OCI-LY1 (cell line): ENCODE data around the gene ATXN1.

Experiments
- H2AFZ ChIP-seq: fragments of 200-600 bp; sonication (generic), shearing (Covaris generic); 2 replicates; pipeline ENCODE4 v1.6.0; 2014; ENCODE audit warnings: antibody characterized with exemption, mild to moderate bottlenecking, low read length
- H3F3A ChIP-seq: fragments of 200-600 bp; sonication (generic), shearing (Covaris generic); 2 replicates; pipeline ENCODE4 v1.6.0; 2014; ENCODE audit warnings: mild to moderate bottlenecking, antibody characterized with exemption, low read length, moderate library complexity; ENCODE audit not compliant: insufficient read depth
- H3K27ac ChIP-seq: fragments of 200-600 bp; sonication (generic); 2 replicates; pipeline ENCODE4 v1.5.1; 2014; ENCODE audit warnings: low read length, mixed run types, mild to moderate bottlenecking, low read depth; ENCODE audit not compliant: poor library complexity, severe bottlenecking
- H3K27me3 ChIP-seq: fragments of 200-600 bp; sonication (generic); 2 replicates; pipeline ENCODE4 v1.6.0; 2014; ENCODE audit warnings: antibody characterized with exemption, mild to moderate bottlenecking, low read length, moderate library complexity; ENCODE audit not compliant: insufficient read depth
- H3K36me3 ChIP-seq: fragments of 200-600 bp; sonication (generic); 2 replicates; pipeline ENCODE4 v1.6.1; 2014; ENCODE audit warnings: mild to moderate bottlenecking, antibody characterized with exemption, low read length, moderate library complexity, mixed read lengths; ENCODE audit not compliant: insufficient read depth
- H3K4me1 ChIP-seq: fragments of 200-600 bp; sonication (generic); 2 replicates; pipeline ENCODE4 v1.5.1; 2014; ENCODE audit warnings: mild to moderate bottlenecking, low read length, moderate library complexity; ENCODE audit not compliant: insufficient read depth, severe bottlenecking
- H3K4me2 ChIP-seq: fragments of 200-600 bp; sonication (generic), shearing (Covaris generic); 2 replicates; pipeline ENCODE4 v1.6.1; 2014; ENCODE audit warnings: low read length
- H3K4me3 ChIP-seq: fragments of 200-600 bp; sonication (generic); 2 replicates; pipeline ENCODE4 v1.5.1; 2014; ENCODE audit warnings: low read length, low read depth, mild to moderate bottlenecking, mixed read lengths; ENCODE audit not compliant: poor library complexity, severe bottlenecking
- H3K79me2 ChIP-seq: fragments of 200-600 bp; shearing (Covaris generic); 2 replicates; pipeline ENCODE4 v1.6.1; 2016; ENCODE audit warnings: mixed run types, low read length, mixed read lengths; ENCODE audit not compliant: insufficient read depth
- H3K9ac ChIP-seq: fragments of 200-600 bp; sonication (generic), shearing (Covaris generic); 2 replicates; pipeline ENCODE4 v1.6.1; 2014; ENCODE audit warnings: mild to moderate bottlenecking, low read length, mixed read lengths
- H3K9me2 ChIP-seq: fragments of 200-600 bp; sonication (generic), shearing (Covaris generic); 2 replicates; pipeline ENCODE4 v1.6.1; 2014; ENCODE audit warnings: low read depth, mild to moderate bottlenecking, low read length, mixed read lengths
- H3K9me3 ChIP-seq: fragments of 200-600 bp; shearing (Covaris generic); 2 replicates; pipeline ENCODE4 v1.6.1; 2014; ENCODE audit warnings: low read length, mixed read lengths
- H4K20me1 ChIP-seq: fragments of 200-600 bp; sonication (generic), shearing (Covaris generic); 2 replicates; pipeline ENCODE4 v1.6.0; 2016; ENCODE audit warnings: mild to moderate bottlenecking, low read length; ENCODE audit not compliant: insufficient read depth
- EZH2 ChIP-seq: fragments of 200-600 bp; sonication (generic), shearing (Covaris generic); IDR thresholded peaks from 2 replicates; pipeline ENCODE4 v1.8.0; 2017; ENCODE audit warnings: borderline replicate concordance, mixed run types, mild to moderate bottlenecking, antibody characterized with exemption, low read length, moderate library complexity, mixed read lengths
- TF ChIP-seq, protein P1 (sequence below): fragments of 200-600 bp; sonication (generic), shearing (Covaris generic); IDR thresholded peaks from 2 replicates; pipeline ENCODE4 v1.5.1; 2017; ENCODE audit warnings: mild to moderate bottlenecking, antibody characterized with exemption, low read length, moderate library complexity, mixed read lengths

The ATXN1 gene

DNA sequence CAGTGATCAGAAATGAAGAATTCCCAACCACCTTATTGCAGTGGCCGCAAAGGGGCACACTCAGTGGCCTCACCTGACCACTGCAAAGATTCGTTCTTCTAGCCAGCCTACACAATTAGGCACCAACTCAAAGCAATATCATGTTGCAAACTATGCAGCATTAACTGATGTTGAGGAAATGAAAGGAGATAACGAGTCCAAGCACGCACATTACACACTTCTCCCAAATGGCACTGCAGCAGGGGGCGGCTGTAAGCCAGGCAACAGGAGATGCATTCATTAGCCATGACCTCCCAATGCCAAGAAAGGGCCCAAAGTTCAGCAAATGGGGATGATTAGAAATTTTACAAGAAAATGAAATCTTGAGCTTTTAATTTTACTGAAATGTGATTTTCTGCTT lies 39.3 kb downstream of the ATXN1 start:
- Histone ChIP-seq H3K4me1 (no peaks in the 10 kb centered on the region), H3K27me3 (no peaks in the 10 kb centered on the region), H2AFZ (no peak overlapping the region), H3K36me3 (no peaks in the 10 kb centered on the region), H3K79me2 (no peaks in the 10 kb centered on the region), H3K27ac (no peak overlapping the region), H3K9me3 (no peaks in the 10 kb centered on the region), H4K20me1 (no peaks in the 10 kb centered on the region), H3K4me3 (no peak overlapping the region), H3K9ac (no peak overlapping the region), H3K4me2 (no peak overlapping the region), H3K9me2 (no peaks in the 10 kb centered on the region), H3F3A (no peaks in the 10 kb centered on the region)
- no peak for TF ChIP-seq EZH2
- TF ChIP-seq, protein P1, sequence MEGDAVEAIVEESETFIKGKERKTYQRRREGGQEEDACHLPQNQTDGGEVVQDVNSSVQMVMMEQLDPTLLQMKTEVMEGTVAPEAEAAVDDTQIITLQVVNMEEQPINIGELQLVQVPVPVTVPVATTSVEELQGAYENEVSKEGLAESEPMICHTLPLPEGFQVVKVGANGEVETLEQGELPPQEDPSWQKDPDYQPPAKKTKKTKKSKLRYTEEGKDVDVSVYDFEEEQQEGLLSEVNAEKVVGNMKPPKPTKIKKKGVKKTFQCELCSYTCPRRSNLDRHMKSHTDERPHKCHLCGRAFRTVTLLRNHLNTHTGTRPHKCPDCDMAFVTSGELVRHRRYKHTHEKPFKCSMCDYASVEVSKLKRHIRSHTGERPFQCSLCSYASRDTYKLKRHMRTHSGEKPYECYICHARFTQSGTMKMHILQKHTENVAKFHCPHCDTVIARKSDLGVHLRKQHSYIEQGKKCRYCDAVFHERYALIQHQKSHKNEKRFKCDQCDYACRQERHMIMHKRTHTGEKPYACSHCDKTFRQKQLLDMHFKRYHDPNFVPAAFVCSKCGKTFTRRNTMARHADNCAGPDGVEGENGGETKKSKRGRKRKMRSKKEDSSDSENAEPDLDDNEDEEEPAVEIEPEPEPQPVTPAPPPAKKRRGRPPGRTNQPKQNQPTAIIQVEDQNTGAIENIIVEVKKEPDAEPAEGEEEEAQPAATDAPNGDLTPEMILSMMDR: no peak

DNA sequence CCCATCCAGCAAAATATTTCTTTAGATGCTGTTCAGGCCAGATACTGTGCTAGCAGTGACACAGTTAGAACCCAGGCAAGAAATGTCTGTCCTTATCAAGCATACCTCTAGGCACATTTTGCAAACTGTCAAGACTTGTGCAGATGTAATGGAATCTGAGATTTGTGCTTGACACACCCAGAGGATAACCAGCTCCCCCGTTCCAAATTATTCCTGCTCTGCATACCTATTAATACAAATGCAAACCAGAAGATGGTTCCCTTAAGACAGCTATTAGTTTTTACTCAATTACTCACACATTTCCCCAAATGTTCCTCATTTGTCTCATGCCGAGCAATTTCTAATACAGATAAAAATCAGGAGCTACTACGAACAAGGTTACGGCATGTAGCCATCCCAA lies 40.4 kb downstream of the ATXN1 start:
- Histone ChIP-seq H3K36me3 (no peaks in the 10 kb centered on the region), H3K4me2 (no peak overlapping the region), H3K79me2 (no peaks in the 10 kb centered on the region), H3K4me3 (no peak overlapping the region), H3K4me1 (no peaks in the 10 kb centered on the region), H3K9ac (no peak overlapping the region), H3K27me3 (no peaks in the 10 kb centered on the region), H3K9me3 (no peaks in the 10 kb centered on the region), H4K20me1 (no peaks in the 10 kb centered on the region), H3K27ac (no peak overlapping the region), H3F3A (no peaks in the 10 kb centered on the region), H3K9me2 (no peaks in the 10 kb centered on the region), H2AFZ (no peak overlapping the region)
- TF ChIP-seq, protein P1: no peak
- TF ChIP-seq EZH2: no peak

DNA sequence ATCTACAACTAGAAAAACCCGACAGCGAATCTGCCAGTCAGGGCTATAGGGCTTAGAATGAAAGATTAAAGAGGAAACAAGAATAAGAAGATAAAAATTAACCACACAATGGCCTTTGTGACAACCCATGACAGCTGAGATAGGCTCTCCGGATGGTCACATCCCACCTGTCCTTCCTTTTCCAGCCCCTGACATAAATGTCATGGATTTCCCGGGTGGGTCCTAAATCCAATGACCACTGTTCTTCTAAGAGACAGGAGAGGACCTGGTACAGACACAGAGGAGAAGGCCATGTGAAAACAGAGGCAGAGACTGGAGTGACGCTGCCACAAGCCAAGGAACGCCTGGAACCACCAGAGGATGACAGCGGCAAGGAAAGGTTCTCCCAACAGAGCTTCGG lies 41.8 kb downstream of the ATXN1 start:
- H4K20me1 ChIP-seq: no peaks in the 10 kb centered on the region
- H3K4me3 ChIP-seq: no peak overlapping the region
- no peak overlapping the region for H3K4me2 ChIP-seq
- TF ChIP-seq, protein P1: no peak
- TF ChIP-seq EZH2: no peak
- no peaks in the 10 kb centered on the region for H3K36me3 ChIP-seq
- no peak overlapping the region for H3K9ac ChIP-seq
- H2AFZ ChIP-seq: no peak overlapping the region
- H3K9me2 ChIP-seq: no peaks in the 10 kb centered on the region
- no peaks in the 10 kb centered on the region for H3K79me2 ChIP-seq
- H3K27me3 ChIP-seq: no peaks in the 10 kb centered on the region
- no peak overlapping the region for H3K27ac ChIP-seq
- no peaks in the 10 kb centered on the region for H3K4me1 ChIP-seq
- no peaks in the 10 kb centered on the region for H3K9me3 ChIP-seq
- no peaks in the 10 kb centered on the region for H3F3A ChIP-seq
